Small intestine (tissue), 7 donors: ENCODE data around the gene TAS1R3. TPM values are rescaled to one million over a fixed set of nuclear protein-coding genes. Genes with fewer than 3 reads are reported as not detected.
A peak's percentile ranks its signal among the peaks of the same experiment; 100 is the strongest.

ENCODE experiments used
- DNase-seq, 2 donors: peaks; one replicate each; pipeline versions ENCODE4 v3.0.0 to v3.0.0-alpha.2; 2013
- FAIRE-seq: peaks from 2 replicates; lab custom pipeline; 2012; peaks lifted over from hg19 to GRCh38; lab: Jason Lieb, UNC
- H3K27ac ChIP-seq, 3 donors: one replicate each; pipeline ENCODE4 v1.5.1; 2013; ENCODE audit warnings: low read length in 2 of 3, mild to moderate bottlenecking in 2 of 3, control low read depth in 1 of 3, inconsistent platforms in 1 of 3, low read depth in 1 of 3, moderate library complexity in 1 of 3
- H3K27me3 ChIP-seq, 3 donors: one replicate each; pipeline ENCODE4 v1.6.1; 2013; ENCODE audit warnings: low read length in 3 of 3, inconsistent platforms in 1 of 3; ENCODE audit not compliant: control insufficient read depth in 3 of 3, insufficient read depth in 3 of 3
- H3K36me3 ChIP-seq, 3 donors: one replicate each; pipeline ENCODE4 v1.6.1; 2013; ENCODE audit warnings: low read length in 3 of 3, inconsistent platforms in 1 of 3, low read depth in 1 of 3, mild to moderate bottlenecking in 1 of 3, moderate library complexity in 1 of 3; ENCODE audit not compliant: control insufficient read depth in 3 of 3, insufficient read depth in 2 of 3
- H3K4me1 ChIP-seq, 3 donors: one replicate each; pipeline ENCODE4 v1.6.1; 2013; ENCODE audit warnings: low read length in 2 of 3, inconsistent platforms in 1 of 3, low read depth in 1 of 3, mild to moderate bottlenecking in 1 of 3, moderate library complexity in 1 of 3; ENCODE audit not compliant: control insufficient read depth in 3 of 3, insufficient read depth in 2 of 3
- H3K4me3 ChIP-seq, 3 donors: one replicate each; pipeline ENCODE4 v1.5.1; 2013; ENCODE audit warnings: low read length in 3 of 3, control low read depth in 1 of 3, inconsistent platforms in 1 of 3, low read depth in 1 of 3, mild to moderate bottlenecking in 1 of 3, moderate library complexity in 1 of 3
- H3K9me3 ChIP-seq, 2 donors: one replicate each; pipeline ENCODE4 v1.6.1; 2013; ENCODE audit warnings: low read depth in 1 of 2, low read length in 1 of 2; ENCODE audit not compliant: control insufficient read depth in 2 of 2, insufficient read depth in 1 of 2
- WGBS, 3 donors: extraction: QIAGEN DNeasy Blood & Tissue Kit; methylation state at CpG; one replicate each; pipeline ENCODE4 v1.1.7; 2013; 5-methylcytosine and 5-hydroxymethylcytosine counted together
- polyA plus RNA-seq, 4 donors: library from polyadenylated mRNA; stranded (reverse) in 3 of 4; unstranded in 1 of 4; fragments of 200-250 nt in 3 of 4; fragments of 120-200 nt in 1 of 4; gene quantifications; one replicate each; pipeline versions ENCODE4 v1.2.1 to v1.2.3, GENCODE V29; 2013
- donor health status: healthy with polysubstance abuse.
- donor health status: control.
- donor health status: control.
- donor health status: Bipolar disorder and iron deficiency.
- donor health status: healthy.

TAS1R3 gene
- polyA plus RNA-seq, 4 donors: 0.33 to 0.99 (median 0.63) TPM

DNA sequence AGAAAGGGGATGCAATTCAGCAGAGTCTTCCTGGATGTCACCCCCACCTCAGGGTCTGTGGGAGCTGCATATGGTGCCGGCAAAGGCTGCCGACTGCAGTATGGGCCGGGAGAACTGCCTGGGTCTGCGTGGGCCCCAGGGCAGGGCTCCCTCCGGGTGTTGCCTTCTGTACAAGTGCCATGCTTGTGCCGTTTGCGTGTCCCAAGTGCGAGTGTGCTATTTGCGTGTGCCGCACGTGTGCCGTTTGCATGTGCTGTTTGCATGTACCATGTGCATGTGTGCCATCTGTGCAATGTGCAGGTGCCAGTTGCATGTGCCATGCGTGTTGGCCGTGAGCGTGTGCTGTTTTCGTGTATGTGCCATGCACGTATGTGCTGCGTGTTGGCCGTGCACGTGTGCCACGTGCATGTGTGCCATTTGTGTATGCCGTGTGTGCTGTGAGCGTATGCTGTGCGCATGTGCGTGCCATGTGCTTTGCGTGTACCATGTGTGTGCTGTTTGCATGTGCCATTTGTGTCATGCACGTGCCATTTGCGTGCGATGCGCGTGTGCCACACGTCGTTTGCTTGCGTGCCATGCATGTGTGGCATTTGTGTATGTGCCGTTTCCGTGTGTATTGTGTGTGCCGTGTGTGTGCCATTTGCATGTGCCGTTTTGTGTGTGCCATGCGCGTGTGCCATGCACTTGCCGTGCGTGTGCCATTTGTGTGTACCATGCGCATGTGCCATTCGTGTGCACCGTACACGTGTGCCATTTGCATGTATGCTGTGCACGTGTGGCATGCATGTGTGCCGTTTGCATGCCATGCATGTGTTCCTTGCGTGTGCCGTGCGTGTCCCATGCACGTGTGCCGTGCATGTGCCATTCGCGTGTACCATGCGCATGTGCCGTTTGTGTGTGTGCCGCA, 1.5 kb upstream of the TAS1R3 start:
- peaks cover 0 to 58% (median 3%) of the 10 kb centered on the region in 3 donors for H3K36me3 ChIP-seq

DNA sequence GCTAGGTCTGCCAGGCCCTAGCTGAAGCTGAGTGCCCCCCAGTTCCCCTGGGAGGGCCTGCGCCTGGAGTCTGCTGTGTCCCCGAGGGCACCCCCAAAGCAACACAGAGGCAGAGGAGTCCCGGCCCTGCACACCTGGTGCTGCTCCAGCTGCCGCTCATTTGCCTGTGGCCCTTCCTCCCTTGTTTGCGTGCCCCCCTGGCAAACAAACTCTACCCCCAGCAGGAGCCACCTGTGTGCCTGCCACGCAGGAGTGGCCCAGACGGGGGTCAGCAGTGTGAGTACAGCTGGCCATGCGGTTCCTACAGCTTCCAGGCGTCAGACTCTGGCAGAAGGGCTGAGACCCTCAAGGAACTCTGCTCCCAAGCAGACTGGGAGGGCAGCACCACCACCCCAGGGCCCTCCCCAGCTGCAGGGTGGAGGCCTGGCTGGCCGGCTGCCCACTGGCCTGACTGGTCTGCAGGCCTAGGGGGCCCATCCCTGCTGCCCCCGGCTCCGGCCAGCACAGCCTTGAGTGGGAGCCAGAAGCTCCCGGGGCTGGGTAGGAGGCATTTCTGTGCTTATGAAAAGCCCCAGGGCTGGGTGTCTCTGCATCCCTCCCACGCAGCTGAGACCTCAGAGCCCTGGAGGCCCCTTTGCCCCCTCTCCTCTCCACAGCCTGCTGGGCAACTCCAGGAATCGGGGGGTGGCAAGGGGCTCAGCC, 563 bp upstream of the TAS1R3 start:
- Histone ChIP-seq H3K9me3 (no peaks in the 10 kb centered on the region), H3K36me3 (peaks cover 0 to 64% (median 3%) of the 10 kb centered on the region in 3 donors), H3K4me1 (peaks cover 0 to 26% (median 0%) of the 10 kb centered on the region in 3 donors), H3K27ac (peak overlapping the region in 1 of 3 donors; percentile 15), H3K27me3 (no peaks in the 10 kb centered on the region), H3K4me3 (no peak overlapping the region)
- no peak for FAIRE-seq
- DNase-seq: no peak
- 40 to 55% (median 41%) methylated on average over 11 to 15 of the region's 15 CpGs for WGBS, 3 donors

More for the DNA sequence above, 1.5 kb upstream of the TAS1R3 start:
- no peaks in the 10 kb centered on the region for H3K27me3 ChIP-seq
- DNase-seq (no peak), FAIRE-seq (no peak)
- H3K4me1 ChIP-seq: peaks cover 0 to 30% (median 0%) of the 10 kb centered on the region in 3 donors
- H3K4me3 ChIP-seq: no peak overlapping the region
- no peak overlapping the region for H3K27ac ChIP-seq
- H3K9me3 ChIP-seq: no peaks in the 10 kb centered on the region
- 86 to 92% (median 88%) methylated on average over 58 of the region's 58 CpGs for WGBS, 3 donors

DNA sequence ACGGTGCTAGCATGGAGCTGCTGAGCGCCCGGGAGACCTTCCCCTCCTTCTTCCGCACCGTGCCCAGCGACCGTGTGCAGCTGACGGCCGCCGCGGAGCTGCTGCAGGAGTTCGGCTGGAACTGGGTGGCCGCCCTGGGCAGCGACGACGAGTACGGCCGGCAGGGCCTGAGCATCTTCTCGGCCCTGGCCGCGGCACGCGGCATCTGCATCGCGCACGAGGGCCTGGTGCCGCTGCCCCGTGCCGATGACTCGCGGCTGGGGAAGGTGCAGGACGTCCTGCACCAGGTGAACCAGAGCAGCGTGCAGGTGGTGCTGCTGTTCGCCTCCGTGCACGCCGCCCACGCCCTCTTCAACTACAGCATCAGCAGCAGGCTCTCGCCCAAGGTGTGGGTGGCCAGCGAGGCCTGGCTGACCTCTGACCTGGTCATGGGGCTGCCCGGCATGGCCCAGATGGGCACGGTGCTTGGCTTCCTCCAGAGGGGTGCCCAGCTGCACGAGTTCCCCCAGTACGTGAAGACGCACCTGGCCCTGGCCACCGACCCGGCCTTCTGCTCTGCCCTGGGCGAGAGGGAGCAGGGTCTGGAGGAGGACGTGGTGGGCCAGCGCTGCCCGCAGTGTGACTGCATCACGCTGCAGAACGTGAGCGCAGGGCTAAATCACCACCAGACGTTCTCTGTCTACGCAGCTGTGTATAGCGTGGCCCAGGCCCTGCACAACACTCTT, 1.1 kb downstream of the TAS1R3 start:
- Histone ChIP-seq H3K4me3 (no peak overlapping the region), H3K27ac (no peak overlapping the region), H3K36me3 (peaks cover 0 to 67% (median 3%) of the 10 kb centered on the region in 3 donors), H3K27me3 (no peaks in the 10 kb centered on the region), H3K4me1 (peaks cover 0 to 17% (median 0%) of the 10 kb centered on the region in 3 donors), H3K9me3 (no peaks in the 10 kb centered on the region)
- WGBS, 3 donors: 51 to 87% (median 66%) methylated on average over 54 to 57 of the region's 57 CpGs
- DNase-seq: no peak
- no peak for FAIRE-seq

DNA sequence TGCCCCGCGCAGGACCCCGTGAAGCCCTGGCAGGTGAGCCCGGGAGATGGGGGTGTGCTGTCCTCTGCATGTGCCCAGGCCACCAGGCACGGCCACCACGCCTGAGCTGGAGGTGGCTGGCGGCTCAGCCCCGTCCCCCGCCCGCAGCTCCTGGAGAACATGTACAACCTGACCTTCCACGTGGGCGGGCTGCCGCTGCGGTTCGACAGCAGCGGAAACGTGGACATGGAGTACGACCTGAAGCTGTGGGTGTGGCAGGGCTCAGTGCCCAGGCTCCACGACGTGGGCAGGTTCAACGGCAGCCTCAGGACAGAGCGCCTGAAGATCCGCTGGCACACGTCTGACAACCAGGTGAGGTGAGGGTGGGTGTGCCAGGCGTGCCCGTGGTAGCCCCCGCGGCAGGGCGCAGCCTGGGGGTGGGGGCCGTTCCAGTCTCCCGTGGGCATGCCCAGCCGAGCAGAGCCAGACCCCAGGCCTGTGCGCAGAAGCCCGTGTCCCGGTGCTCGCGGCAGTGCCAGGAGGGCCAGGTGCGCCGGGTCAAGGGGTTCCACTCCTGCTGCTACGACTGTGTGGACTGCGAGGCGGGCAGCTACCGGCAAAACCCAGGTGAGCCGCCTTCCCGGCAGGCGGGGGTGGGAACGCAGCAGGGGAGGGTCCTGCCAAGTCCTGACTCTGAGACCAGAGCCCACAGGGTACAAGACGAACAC, 1.8 kb downstream of the TAS1R3 start:
- 25 to 76% (median 28%) methylated on average over 29 to 48 of the region's 48 CpGs for WGBS, 3 donors
- H3K36me3 ChIP-seq: peaks cover 0 to 67% (median 1%) of the 10 kb centered on the region in 3 donors
- FAIRE-seq: no peak
- peaks cover 0 to 22% (median 0%) of the 10 kb centered on the region in 3 donors for H3K4me1 ChIP-seq
- peak in 1 of 2 donors; percentile 78 for DNase-seq
- H3K27ac ChIP-seq: no peak overlapping the region
- H3K9me3 ChIP-seq: no peaks in the 10 kb centered on the region
- no peaks in the 10 kb centered on the region for H3K27me3 ChIP-seq
- no peak overlapping the region for H3K4me3 ChIP-seq

DNA sequence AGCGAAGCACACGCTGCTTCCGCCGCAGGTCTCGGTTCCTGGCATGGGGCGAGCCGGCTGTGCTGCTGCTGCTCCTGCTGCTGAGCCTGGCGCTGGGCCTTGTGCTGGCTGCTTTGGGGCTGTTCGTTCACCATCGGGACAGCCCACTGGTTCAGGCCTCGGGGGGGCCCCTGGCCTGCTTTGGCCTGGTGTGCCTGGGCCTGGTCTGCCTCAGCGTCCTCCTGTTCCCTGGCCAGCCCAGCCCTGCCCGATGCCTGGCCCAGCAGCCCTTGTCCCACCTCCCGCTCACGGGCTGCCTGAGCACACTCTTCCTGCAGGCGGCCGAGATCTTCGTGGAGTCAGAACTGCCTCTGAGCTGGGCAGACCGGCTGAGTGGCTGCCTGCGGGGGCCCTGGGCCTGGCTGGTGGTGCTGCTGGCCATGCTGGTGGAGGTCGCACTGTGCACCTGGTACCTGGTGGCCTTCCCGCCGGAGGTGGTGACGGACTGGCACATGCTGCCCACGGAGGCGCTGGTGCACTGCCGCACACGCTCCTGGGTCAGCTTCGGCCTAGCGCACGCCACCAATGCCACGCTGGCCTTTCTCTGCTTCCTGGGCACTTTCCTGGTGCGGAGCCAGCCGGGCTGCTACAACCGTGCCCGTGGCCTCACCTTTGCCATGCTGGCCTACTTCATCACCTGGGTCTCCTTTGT, 2.6 kb downstream of the TAS1R3 start:
- no peak overlapping the region for H3K27ac ChIP-seq
- no peaks in the 10 kb centered on the region for H3K27me3 ChIP-seq
- H3K36me3 ChIP-seq: peaks cover 0 to 67% (median 9%) of the 10 kb centered on the region in 3 donors
- H3K4me1 ChIP-seq: peaks cover 0 to 22% (median 0%) of the 10 kb centered on the region in 3 donors
- DNase-seq: no peak
- FAIRE-seq: no peak
- no peak overlapping the region for H3K4me3 ChIP-seq
- no peaks in the 10 kb centered on the region for H3K9me3 ChIP-seq
- 67 to 85% (median 69%) methylated on average over 34 to 36 of the region's 36 CpGs for WGBS, 3 donors

DNA sequence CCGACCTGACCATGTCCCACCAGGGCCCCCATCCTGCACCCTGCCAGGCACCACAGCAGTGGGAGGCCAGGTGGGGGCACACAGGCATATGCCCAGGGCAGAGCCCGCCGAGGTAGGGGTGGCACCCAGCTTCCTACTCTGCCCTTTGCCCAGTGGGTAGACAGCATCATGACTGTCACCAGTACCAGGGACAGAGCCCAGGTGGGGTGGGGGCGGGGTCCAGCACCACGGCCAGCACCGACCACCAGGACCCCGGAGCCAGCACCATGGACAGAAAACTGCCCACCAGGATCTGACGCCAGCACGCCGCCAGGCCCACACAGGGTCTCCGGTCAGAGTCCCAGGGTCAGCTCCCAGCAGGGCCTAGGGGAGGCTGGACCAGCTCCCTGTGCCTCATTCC, 3.8 kb downstream of the TAS1R3 start:
- no peak overlapping the region for H3K4me3 ChIP-seq
- no peaks in the 10 kb centered on the region for H3K27me3 ChIP-seq
- WGBS, 3 donors: 70 to 79% (median 70%) methylated on average over 11 of the region's 11 CpGs
- FAIRE-seq (no peak), DNase-seq (no peak)
- H3K27ac ChIP-seq: no peak overlapping the region
- peaks cover 0 to 22% (median 0%) of the 10 kb centered on the region in 3 donors for H3K4me1 ChIP-seq
- H3K9me3 ChIP-seq: no peaks in the 10 kb centered on the region
- peaks cover 0 to 71% (median 10%) of the 10 kb centered on the region in 3 donors for H3K36me3 ChIP-seq

DNA sequence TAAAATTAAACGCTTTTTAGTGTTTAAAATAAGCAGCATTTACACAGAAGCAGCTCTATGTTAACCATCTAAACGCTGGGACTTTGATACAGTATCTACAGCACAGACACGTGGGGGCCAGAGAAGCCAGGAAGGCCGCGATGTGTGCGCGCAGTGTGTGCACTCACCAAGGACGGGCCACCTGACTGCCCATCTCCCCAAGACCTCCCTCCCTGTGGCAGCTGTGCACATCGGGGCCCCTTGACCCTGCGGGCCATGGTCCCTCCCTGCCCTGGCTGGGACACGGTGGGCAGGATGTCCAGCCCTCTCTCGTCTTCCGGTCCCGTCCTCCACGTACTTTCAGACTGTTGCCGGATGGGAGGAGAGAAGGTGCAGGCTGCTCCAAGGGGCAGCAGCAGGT, 4.2 kb downstream of the TAS1R3 start:
- DNase-seq (no peak), FAIRE-seq (no peak)
- Histone ChIP-seq H3K4me3 (no peak overlapping the region), H3K9me3 (no peaks in the 10 kb centered on the region), H3K27me3 (no peaks in the 10 kb centered on the region), H3K27ac (no peak overlapping the region), H3K4me1 (peaks cover 0 to 18% (median 0%) of the 10 kb centered on the region in 3 donors), H3K36me3 (peaks cover 0 to 76% (median 13%) of the 10 kb centered on the region in 3 donors)
- 79 to 85% (median 80%) methylated on average over 16 of the region's 16 CpGs for WGBS, 3 donors
